Measurements from ENCODE around the gene TAS2R46.

TAS2R46 gene

DNA sequence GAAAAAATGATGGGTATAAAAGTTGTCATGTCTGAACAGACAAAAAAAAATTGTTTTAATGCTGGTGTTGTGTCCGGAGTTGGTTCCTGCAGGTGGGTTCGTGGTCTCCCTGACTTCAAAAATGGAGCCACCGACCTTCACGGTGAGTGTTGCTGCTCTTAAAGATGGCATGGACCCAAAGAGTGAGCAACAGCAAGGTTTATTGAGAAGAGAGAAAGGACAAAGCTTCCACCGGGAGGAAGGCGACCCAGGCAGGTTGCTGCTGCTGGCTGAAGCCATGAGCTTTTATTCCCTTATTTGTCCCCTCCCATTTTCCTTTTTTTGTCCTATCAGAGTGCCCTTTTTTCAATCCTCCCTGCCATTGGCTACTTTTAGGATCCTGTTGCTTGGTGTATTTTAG lies 30.8 kb downstream of the TAS2R46 start, which contains the start of gene TAS2R31:
TSS of gene TAS2R31 (minus strand) at position 101 of the 400 bp plus-strand sequence. CDS start at position 29, 72 bp downstream.
- no peak for DNase-seq

DNA sequence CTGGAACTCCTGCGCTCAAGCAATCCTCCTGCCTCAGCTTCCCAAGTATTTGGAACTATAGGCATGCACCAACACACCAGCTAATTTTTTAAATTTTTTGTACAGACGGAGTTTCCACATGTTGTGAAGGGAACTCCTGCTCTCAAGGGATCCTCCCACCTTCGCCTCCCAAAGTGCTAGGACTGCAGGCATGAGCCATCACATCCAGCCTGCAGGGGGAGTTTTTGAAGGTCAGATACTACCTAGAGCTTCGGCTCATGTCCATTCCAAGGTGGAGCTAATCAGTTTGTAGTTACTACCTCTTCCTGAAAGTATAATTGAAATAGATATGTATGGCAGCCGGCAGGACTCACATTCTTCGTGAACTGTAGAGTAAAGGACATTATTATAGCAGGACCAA lies 36.0 kb downstream of the TAS2R46 start:
- no peak for DNase-seq

DNA sequence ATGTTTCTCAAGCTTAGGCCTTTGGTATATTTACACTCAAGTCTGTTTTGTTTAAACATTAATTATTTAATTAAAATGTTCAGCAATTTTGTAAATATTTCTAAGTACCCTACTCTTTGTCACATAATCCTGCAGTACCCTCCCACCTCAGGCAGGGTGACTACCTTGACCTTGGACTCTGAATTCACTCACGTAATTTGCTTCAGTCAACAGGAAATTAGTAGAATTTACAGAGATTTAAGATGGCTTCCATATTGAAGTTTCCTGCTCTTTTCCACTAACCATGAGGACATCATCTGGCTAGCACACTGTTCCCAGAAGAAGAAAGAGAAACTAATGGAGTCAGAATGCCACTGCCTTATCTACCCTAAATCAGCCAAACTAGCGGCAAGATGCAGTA lies 38.7 kb downstream of the TAS2R46 start:
- DNase-seq, result no peak

DNA sequence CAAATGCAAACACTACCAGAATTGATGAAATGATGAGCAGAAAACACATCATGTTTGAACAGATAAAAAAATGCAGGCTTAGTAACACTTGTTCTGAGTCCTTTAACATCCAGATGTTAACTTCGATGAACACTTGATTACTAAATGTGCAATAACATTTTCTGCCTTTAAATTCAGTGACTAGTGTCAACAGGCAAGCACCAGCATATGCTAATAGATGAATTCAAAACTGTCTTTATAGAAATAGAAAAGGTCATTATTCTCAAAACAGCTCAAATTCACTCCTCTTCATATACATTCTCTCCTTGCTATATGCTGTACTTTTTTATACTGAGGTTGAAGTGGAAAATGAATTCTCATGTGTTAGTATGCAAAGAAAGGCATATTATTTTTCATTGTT lies 39.6 kb downstream of the TAS2R46 start, which contains the start of gene TAS2R19:
TSS of gene TAS2R19 (minus strand) at position 101 of the 400 bp plus-strand sequence. CDS start at position 52, 49 bp downstream.
- no peak for DNase-seq

DNA sequence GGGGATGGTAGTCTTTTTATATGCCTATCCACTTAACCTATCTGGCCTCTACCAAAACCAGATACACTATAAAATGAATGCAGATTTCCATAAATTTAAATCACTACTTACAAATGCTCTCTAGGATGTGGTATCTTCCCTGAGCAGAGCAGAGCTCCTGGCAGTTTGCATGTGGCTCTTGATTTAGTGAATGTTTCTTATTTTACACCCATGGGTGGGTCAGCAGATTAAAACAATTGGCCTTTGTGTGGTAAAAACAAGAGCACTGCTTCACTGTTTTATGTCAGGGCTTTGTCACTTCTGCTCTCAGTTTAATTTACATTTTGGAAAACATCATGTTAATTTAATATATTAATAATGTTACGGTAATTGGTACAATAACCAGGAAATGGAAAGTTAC lies 45.2 kb downstream of the TAS2R46 start:
- DNase-seq, result no peak

DNA sequence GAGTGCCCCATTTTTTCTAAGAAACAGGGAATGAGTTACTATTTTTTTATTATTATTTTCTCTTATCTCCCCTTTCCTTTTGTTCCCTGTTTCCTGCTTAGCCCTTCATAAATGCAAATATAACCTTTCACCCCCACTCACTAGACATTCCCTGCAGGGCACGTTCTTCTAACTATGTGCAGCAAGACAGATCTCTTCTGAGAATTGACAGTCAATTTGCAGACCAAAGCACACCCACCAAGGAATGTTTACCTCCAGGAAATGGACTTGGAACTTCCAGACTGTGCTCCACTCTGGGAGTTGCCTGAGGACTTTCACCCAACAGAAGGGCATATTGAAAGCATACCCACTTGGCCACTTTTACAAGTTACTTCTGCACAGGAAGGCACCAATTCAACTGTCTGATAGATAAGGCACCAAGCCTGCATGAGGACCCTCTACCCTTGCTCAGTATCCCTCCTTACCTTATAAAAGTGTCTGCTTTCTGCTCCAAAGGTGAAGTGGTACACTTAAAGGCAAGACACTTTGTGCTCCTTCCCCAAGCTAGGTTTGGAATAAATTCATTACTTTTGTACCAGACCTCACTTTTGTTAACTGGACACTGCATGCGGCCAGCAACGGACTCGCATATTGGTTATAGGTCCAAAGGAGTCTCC lies 46.2 kb downstream of the TAS2R46 start:
- no peak for DNase-seq

DNA sequence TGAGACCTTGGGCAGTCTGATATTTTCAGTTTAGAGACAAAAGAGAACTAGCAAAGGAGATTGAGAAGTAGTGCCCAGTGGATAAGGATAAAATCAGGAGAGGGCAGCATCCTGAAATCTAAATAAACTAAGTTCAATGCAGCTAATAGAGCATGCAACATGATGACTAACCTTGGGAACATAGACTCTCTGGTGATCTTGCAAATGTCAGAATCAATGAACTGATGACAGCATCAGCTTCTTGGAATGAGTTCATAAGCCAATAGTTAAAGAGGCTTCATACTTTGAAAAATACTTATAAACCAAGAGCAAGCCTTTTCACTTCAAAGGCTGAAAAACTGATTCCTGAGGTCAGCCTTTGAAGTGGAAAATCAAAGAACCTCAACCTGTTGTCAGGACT lies 47.9 kb downstream of the TAS2R46 start:
- no peak for DNase-seq

Data from cortex of kidney (tissue), 1 donor.